B cell (primary cell): ENCODE data around the gene FSHB. TPM values are rescaled to one million over a fixed set of nuclear protein-coding genes. Genes with fewer than 3 reads are reported as not detected.

Experiments used
- ATAC-seq: fragments of 200-7000 bp; cut with Tn5 transposase; one replicate; pipeline ENCODE4 v1.10.0; 2021; ENCODE audit warnings: low read depth, mild to moderate bottlenecking, moderate number of reproducible peaks, moderate library complexity
- CTCF ChIA-PET: fragments of 350-600 bp; sonication (Branson Sonifier 250); formaldehyde crosslinking; loops from one replicate; lab custom pipeline; 2021; ENCODE audit warnings: antibody characterized with exemption, inconsistent platforms; lab: Charles Lee
- POLR2A ChIA-PET: fragments of 350-600 bp; sonication (Branson Sonifier 250); formaldehyde crosslinking; loops from one replicate; lab custom pipeline; 2021; ENCODE audit warnings: antibody characterized with exemption; lab: Charles Lee
- DNase-seq: peaks from one replicate; pipeline ENCODE4 v3.0.0; 2013
- H2AFZ ChIP-seq: 2 replicates; pipeline ENCODE4 v1.6.1; 2012; ENCODE audit warnings: mild to moderate bottlenecking, low read depth, low read length; ENCODE audit not compliant: insufficient read depth, poor library complexity, severe bottlenecking
- H3K27ac ChIP-seq, 2 donors: 1 replicate in 1 of 2; 2 replicates in 1 of 2; pipeline ENCODE4 v1.5.1; 2012 to 2013; ENCODE audit warnings: low read length in 2 of 2, mild to moderate bottlenecking in 2 of 2, moderate library complexity in 1 of 2
- H3K27me3 ChIP-seq, 4 experiments: fragments of 200-600 bp in 1 of 4; sonication (generic) in 1 of 4; replicated peaks in 1 of 4; 1 replicate in 2 of 4; 2 replicates in 2 of 4; pipeline versions ENCODE4 v1.6.1 to v1.7.0; 2013 to 2016; ENCODE audit warnings: low read length in 3 of 4, mild to moderate bottlenecking in 2 of 4, mixed read lengths in 1 of 4, moderate library complexity in 1 of 4; ENCODE audit not compliant: insufficient read depth in 4 of 4, control insufficient read depth in 3 of 4; ENCODE audit errors: control extremely low read depth in 1 of 4
- H3K36me3 ChIP-seq, 2 experiments: replicated peaks in 1 of 2; 1 replicate in 1 of 2; 2 replicates in 1 of 2; pipeline versions ENCODE4 v1.6.1 to v1.7.1; 2013; ENCODE audit warnings: low read length in 1 of 2; ENCODE audit not compliant: insufficient read depth in 2 of 2, control insufficient read depth in 1 of 2; ENCODE audit errors: control extremely low read depth in 1 of 2, extremely low read depth in 1 of 2
- H3K4me1 ChIP-seq, 2 donors: fragments of 200-600 bp in 1 of 2; sonication (generic) in 1 of 2; 1 replicate in 1 of 2; 2 replicates in 1 of 2; pipeline versions ENCODE4 v1.5.1 to v1.6.1; 2013 to 2017; ENCODE audit warnings: low read length in 2 of 2; ENCODE audit not compliant: control insufficient read depth in 2 of 2, insufficient read depth in 2 of 2
- H3K4me2 ChIP-seq: replicated peaks from 2 replicates; pipeline ENCODE3; 2012; ENCODE audit warnings: mild to moderate bottlenecking, low read depth, low read length; ENCODE audit not compliant: poor library complexity, severe bottlenecking
- H3K4me3 ChIP-seq, 5 experiments: fragments of 200-600 bp in 1 of 5; sonication (generic) in 1 of 5; 1 replicate in 3 of 5; 2 replicates in 2 of 5; pipeline versions ENCODE4 v1.5.1 to v1.7.0; 2011 to 2016; ENCODE audit warnings: low read length in 4 of 5, mild to moderate bottlenecking in 4 of 5, low read depth in 2 of 5, control low read depth in 1 of 5, moderate library complexity in 1 of 5; ENCODE audit not compliant: insufficient read depth in 1 of 5; ENCODE audit errors: control extremely low read depth in 1 of 5, extremely low read depth in 1 of 5
- H3K79me2 ChIP-seq: fragments of 200-600 bp; sonication (generic); one replicate; pipeline ENCODE4 v1.6.0; 2016; ENCODE audit warnings: low read length; ENCODE audit not compliant: control insufficient read depth, insufficient read depth
- H3K9ac ChIP-seq: fragments of 200-600 bp; sonication (generic); 2 replicates; pipeline ENCODE4 v1.6.1; 2017; ENCODE audit warnings: mild to moderate bottlenecking, low read length, moderate library complexity
- H3K9me3 ChIP-seq, 3 donors: one replicate each; pipeline versions ENCODE4 v1.6.1 to v1.7.1; 2013; ENCODE audit warnings: low read length in 2 of 3; ENCODE audit not compliant: control insufficient read depth in 2 of 3, insufficient read depth in 1 of 3; ENCODE audit errors: control extremely low read depth in 1 of 3
- H4K20me1 ChIP-seq: 2 replicates; pipeline ENCODE4 v1.6.0; 2012; ENCODE audit warnings: mild to moderate bottlenecking, low read length; ENCODE audit not compliant: insufficient read depth, control insufficient read depth, poor library complexity, severe bottlenecking
- H3K27ac Mint-ChIP-seq: one replicate; pipeline ENCODE4 v1.8.0; 2021; ENCODE audit warnings: mixed read lengths
- H3K27me3 Mint-ChIP-seq: one replicate; pipeline ENCODE4 v1.8.0; 2021; ENCODE audit warnings: mixed read lengths
- H3K4me1 Mint-ChIP-seq: one replicate; pipeline ENCODE4 v1.8.0; 2021; ENCODE audit warnings: mixed read lengths
- H3K4me3 Mint-ChIP-seq: one replicate; pipeline ENCODE4 v1.8.0; 2021; ENCODE audit warnings: mixed read lengths
- H3K9me3 Mint-ChIP-seq: one replicate; pipeline ENCODE4 v1.8.0; 2022; ENCODE audit warnings: mixed read lengths; ENCODE audit not compliant: insufficient read depth
- CTCF ChIP-seq: fragments of 200-600 bp; IDR thresholded peaks from one replicate; pipeline ENCODE4 v1.8.0; 2022; ENCODE audit warnings: antibody characterized with exemption, mild to moderate bottlenecking
- EZH2 ChIP-seq: IDR thresholded peaks from 2 replicates; pipeline ENCODE4 v1.6.1; 2012; ENCODE audit warnings: borderline replicate concordance, low read depth, mild to moderate bottlenecking, moderate library complexity, low read length; ENCODE audit not compliant: insufficient read depth, poor library complexity, severe bottlenecking
- WGBS: methylation state at CpG from one replicate; pipeline ENCODE4 v1.1.5; 2013; ENCODE audit warnings: missing lambda C conversion rate; ENCODE audit not compliant: insufficient coverage; 5-methylcytosine and 5-hydroxymethylcytosine counted together
- intact Hi-C: fragments of 100-400 bp; cut with micrococcal nuclease; formaldehyde crosslinking; loops from one replicate; pipeline ENCODE4 v1.10.0; 2022
- polyA plus RNA-seq: library from polyadenylated mRNA; depleted of rRNA; stranded (reverse); fragments of >200 nt; gene quantifications from 2 replicates; pipeline ENCODE4 v1.2.3, GENCODE V29; 2012
- total RNA-seq, 2 donors: library from RNA; stranded (reverse); fragments of 120-200 nt in 1 of 2; gene quantifications; 1 replicate in 1 of 2; 2 replicates in 1 of 2; pipeline versions ENCODE4 v1.2.3 to v1.2.4, GENCODE V29; 2013 to 2022

The FSHB gene
- total and polyA plus RNA-seq, 2 donors (not counting 1 experiment from before 2014, with no cell fraction given) = not detected

GRCh38 chr11:30192620-30193019 is 38.2 kb upstream of the FSHB start:
- no peak overlapping the region for H3K9ac ChIP-seq
- ChIA-PET POLR2A (no interaction called here), CTCF (interaction anchor here (0.9 to 2.0 kb wide), 2 partner anchors 11 to 49 kb away, joined by 4 to 5 read pairs; no protein-coding TSS in a partner anchor)
- DNase-seq = no peak
- TF ChIP-seq CTCF (no peak), EZH2 (no peak)
- no peak overlapping the region for H3K4me3 ChIP-seq
- intact Hi-C loops = no loop called here
- H3K9me3 ChIP-seq = no peaks in the 10 kb centered on the region
- Mint-ChIP-seq H3K9me3 (no peaks in the 10 kb centered on the region), H3K4me1 (no peaks in the 10 kb centered on the region), H3K27me3 (peaks cover 13% of the 10 kb centered on the region), H3K27ac (no peak overlapping the region), H3K4me3 (no peak overlapping the region)
- no peaks in the 10 kb centered on the region for H3K4me1 ChIP-seq
- no peaks in the 10 kb centered on the region for H4K20me1 ChIP-seq
- ATAC-seq = no peak
- no peak overlapping the region for H3K27ac ChIP-seq
- H3K79me2 ChIP-seq = no peaks in the 10 kb centered on the region
- no peaks in the 10 kb centered on the region for H3K36me3 ChIP-seq
- no peak overlapping the region for H3K4me2 ChIP-seq
- H2AFZ ChIP-seq = no peak overlapping the region
- H3K27me3 ChIP-seq = no peaks in the 10 kb centered on the region

- H3K9me3 ChIP-seq = peaks cover 0 to 1% (median 0%) of the 10 kb centered on the region in 3 donors
- ATAC-seq (peak; percentile 66), DNase-seq (peak; percentile 37)
- no peak overlapping the region for H3K27ac ChIP-seq
- no peak overlapping the region for H3K4me3 Mint-ChIP-seq
- H3K4me2 ChIP-seq = no peak overlapping the region
- ChIA-PET CTCF (interaction anchor here (0.7 to 2.9 kb wide), 9 partner anchors 8 to 61 kb away, joined by 3 to 19 read pairs (median 3); no protein-coding TSS in a partner anchor), POLR2A (no interaction called here)
- H3K27me3 Mint-ChIP-seq = peaks cover 15% of the 10 kb centered on the region
- H2AFZ ChIP-seq = peak overlapping the region; percentile 39
- peaks cover 3% of the 10 kb centered on the region for H3K9me3 Mint-ChIP-seq
- H3K27ac Mint-ChIP-seq = no peak overlapping the region
- no peaks in the 10 kb centered on the region for H3K79me2 ChIP-seq
- no peak overlapping the region for H3K9ac ChIP-seq
- intact Hi-C loops = no loop called here
- H3K36me3 ChIP-seq = no peaks in the 10 kb centered on the region
- TF ChIP-seq EZH2 = no peak
- peak; percentile 81 for TF ChIP-seq CTCF
- no peaks in the 10 kb centered on the region for H3K27me3 ChIP-seq
- H3K4me1 ChIP-seq = no peaks in the 10 kb centered on the region
- no peaks in the 10 kb centered on the region for H3K4me1 Mint-ChIP-seq
- H4K20me1 ChIP-seq = no peaks in the 10 kb centered on the region
- 31% methylated on average over 6 of the region's 6 CpGs for WGBS
- H3K4me3 ChIP-seq = no peak overlapping the region
Observed at GRCh38 chr11:30196400-30197206, 34.2 kb upstream of the FSHB start.
